Keratinocyte (primary cell): ENCODE results near the gene CACNA1S. TPM values are rescaled to one million over a fixed set of nuclear protein-coding genes. Genes with fewer than 3 reads are reported as not detected.

Source experiments
- DNase-seq: peaks from one replicate; pipeline ENCODE4 v3.0.0-alpha.2; 2011; ENCODE audit warnings: low read depth, missing footprints, low spot score
- FAIRE-seq: peaks from 2 replicates; lab custom pipeline; 2011; peaks lifted over from hg19 to GRCh38; lab: Jason Lieb, UNC
- H2AFZ ChIP-seq: 2 replicates; pipeline ENCODE4 v1.6.0; 2012; ENCODE audit warnings: low read length, control low read depth, inconsistent platforms; ENCODE audit not compliant: control insufficient read depth
- H3K27ac ChIP-seq: 2 replicates; pipeline ENCODE4 v1.5.1; 2011; ENCODE audit warnings: low read length; ENCODE audit not compliant: control insufficient read depth, insufficient read depth
- H3K27me3 ChIP-seq: 3 replicates; pipeline ENCODE4 v1.6.0; 2011; ENCODE audit warnings: low read length; ENCODE audit not compliant: control insufficient read depth, insufficient read depth; ENCODE audit errors: extremely low read depth
- H3K36me3 ChIP-seq, 2 experiments: 2 replicates in 1 of 2; 3 replicates in 1 of 2; pipeline ENCODE4 v1.5.1; 2011; ENCODE audit warnings: low read length in 2 of 2, mild to moderate bottlenecking in 1 of 2; ENCODE audit not compliant: control insufficient read depth in 2 of 2, insufficient read depth in 2 of 2; ENCODE audit errors: extremely low read depth in 1 of 2
- H3K4me1 ChIP-seq: 3 replicates; pipeline ENCODE4 v1.5.1; 2011; ENCODE audit warnings: low read length; ENCODE audit not compliant: control insufficient read depth, insufficient read depth; ENCODE audit errors: extremely low read depth
- H3K4me2 ChIP-seq: 3 replicates; pipeline ENCODE4 v1.6.0; 2011; ENCODE audit warnings: low read depth, low read length; ENCODE audit not compliant: control insufficient read depth, insufficient read depth; ENCODE audit errors: extremely low read depth
- H3K4me3 ChIP-seq, 3 experiments: fragments of 200-600 bp in 1 of 3; sonication (generic) in 1 of 3; 2 replicates in 2 of 3; 3 replicates in 1 of 3; pipeline ENCODE4 v1.5.1; 2011 to 2016; ENCODE audit warnings: low read length in 3 of 3, mild to moderate bottlenecking in 3 of 3, control low read depth in 2 of 3, inconsistent platforms in 1 of 3, low read depth in 1 of 3, mixed read lengths in 1 of 3, mixed run types in 1 of 3, moderate library complexity in 1 of 3; ENCODE audit not compliant: control insufficient read depth in 2 of 3, insufficient read depth in 2 of 3; ENCODE audit errors: extremely low read depth in 1 of 3
- H3K79me2 ChIP-seq: 2 replicates; pipeline ENCODE4 v1.6.0; 2012; ENCODE audit warnings: low read length; ENCODE audit not compliant: control insufficient read depth, insufficient read depth
- H3K9ac ChIP-seq: 3 replicates; pipeline ENCODE4 v1.6.0; 2011; ENCODE audit warnings: low read length; ENCODE audit not compliant: control insufficient read depth, insufficient read depth; ENCODE audit errors: extremely low read depth
- H3K9me1 ChIP-seq: 3 replicates; pipeline ENCODE4 v1.6.0; 2011; ENCODE audit warnings: low read length; ENCODE audit not compliant: control insufficient read depth, insufficient read depth; ENCODE audit errors: extremely low read depth
- H3K9me3 ChIP-seq: 2 replicates; pipeline ENCODE4 v1.5.1; 2012; ENCODE audit warnings: low read depth, low read length; ENCODE audit not compliant: control insufficient read depth
- H4K20me1 ChIP-seq: 3 replicates; pipeline ENCODE4 v1.6.0; 2011; ENCODE audit warnings: low read length; ENCODE audit not compliant: control insufficient read depth, insufficient read depth; ENCODE audit errors: extremely low read depth
- EZH2 ChIP-seq: IDR thresholded peaks from one replicate; pipeline ENCODE4 v1.6.1; 2012; ENCODE audit warnings: inconsistent platforms, mild to moderate bottlenecking, low read length, moderate library complexity
- dilution Hi-C: fragments of 300-500 bp; cut with MboI; formaldehyde crosslinking; loops from one replicate; pipeline ENCODE4 v1.7.0; 2020; ENCODE audit warnings: low sequenced_read_pairs; ENCODE audit not compliant: extremely low pct_ligation_motif_present
- polyA plus RNA-seq, 5 experiments: library from polyadenylated mRNA; depleted of rRNA in 3 of 5; stranded (reverse) in 3 of 5; stranded (forward) in 1 of 5; unstranded in 1 of 5; fragments of >200 nt; gene quantifications; 1 replicate in 1 of 5; 2 replicates in 3 of 5; 3 replicates in 1 of 5; pipeline versions ENCODE4 v1.2.1 to v1.2.3, GENCODE V29; 2011 to 2012; ENCODE audit warnings: missing spikeins in 2 of 5, low read depth in 1 of 5, low replicate concordance in 1 of 5
- TF ChIP-seq, protein P1 (sequence below), 3 experiments: IDR thresholded peaks in 1 of 3; conservative IDR thresholded peaks in 1 of 3; optimal IDR thresholded peaks in 1 of 3; 2 replicates in 2 of 3; 3 replicates in 1 of 3; pipeline versions ENCODE3 to v1.5.1; 2011; ENCODE audit warnings: low read length in 3 of 3, mild to moderate bottlenecking in 3 of 3, moderate library complexity in 2 of 3, control low read depth in 1 of 3, inconsistent platforms in 1 of 3; ENCODE audit not compliant: insufficient read depth in 2 of 3; ENCODE audit errors: extremely low read depth in 1 of 3

CACNA1S gene
- polyA plus RNA-seq, 1 donor (not counting 4 experiments of a cell fraction or from before 2014, with no cell fraction given), result not detected

GRCh38 chr1:201125019-201125418 lies 12.8 kb upstream of the CACNA1S start:
- no peak overlapping the region for H3K27ac ChIP-seq
- DNase-seq (no peak), FAIRE-seq (peak; percentile 20)
- H3K4me1 ChIP-seq, result peaks cover 14% of the 10 kb centered on the region
- H3K4me2 ChIP-seq, result no peak overlapping the region
- H3K4me3 ChIP-seq, result no peak overlapping the region
- H3K9me3 ChIP-seq, result no peaks in the 10 kb centered on the region
- H3K27me3 ChIP-seq, result peaks cover 33% of the 10 kb centered on the region
- no peaks in the 10 kb centered on the region for H3K79me2 ChIP-seq
- TF ChIP-seq EZH2, result no peak
- TF ChIP-seq, protein P1, sequence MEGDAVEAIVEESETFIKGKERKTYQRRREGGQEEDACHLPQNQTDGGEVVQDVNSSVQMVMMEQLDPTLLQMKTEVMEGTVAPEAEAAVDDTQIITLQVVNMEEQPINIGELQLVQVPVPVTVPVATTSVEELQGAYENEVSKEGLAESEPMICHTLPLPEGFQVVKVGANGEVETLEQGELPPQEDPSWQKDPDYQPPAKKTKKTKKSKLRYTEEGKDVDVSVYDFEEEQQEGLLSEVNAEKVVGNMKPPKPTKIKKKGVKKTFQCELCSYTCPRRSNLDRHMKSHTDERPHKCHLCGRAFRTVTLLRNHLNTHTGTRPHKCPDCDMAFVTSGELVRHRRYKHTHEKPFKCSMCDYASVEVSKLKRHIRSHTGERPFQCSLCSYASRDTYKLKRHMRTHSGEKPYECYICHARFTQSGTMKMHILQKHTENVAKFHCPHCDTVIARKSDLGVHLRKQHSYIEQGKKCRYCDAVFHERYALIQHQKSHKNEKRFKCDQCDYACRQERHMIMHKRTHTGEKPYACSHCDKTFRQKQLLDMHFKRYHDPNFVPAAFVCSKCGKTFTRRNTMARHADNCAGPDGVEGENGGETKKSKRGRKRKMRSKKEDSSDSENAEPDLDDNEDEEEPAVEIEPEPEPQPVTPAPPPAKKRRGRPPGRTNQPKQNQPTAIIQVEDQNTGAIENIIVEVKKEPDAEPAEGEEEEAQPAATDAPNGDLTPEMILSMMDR (optimal IDR thresholded peaks at IDR 0.05 in 1 of 3, IDR thresholded peaks at IDR 0.05 in 1 of 3, conservative IDR thresholded peaks at IDR 0.05 in 1 of 3; ENCODE audit: extremely low read depth in 1 of 3, insufficient read depth in 2 of 3, low read length in 3 of 3), result no peak
- dilution Hi-C loops, result no loop called here
- H3K36me3 ChIP-seq, result no peaks in the 10 kb centered on the region
- no peaks in the 10 kb centered on the region for H4K20me1 ChIP-seq
- H3K9me1 ChIP-seq, result no peaks in the 10 kb centered on the region
- no peak overlapping the region for H2AFZ ChIP-seq
- no peak overlapping the region for H3K9ac ChIP-seq

- DNase-seq (no peak), FAIRE-seq (peak; percentile 76)
- H3K36me3 ChIP-seq, result no peaks in the 10 kb centered on the region
- no peak overlapping the region for H3K27ac ChIP-seq
- H3K9ac ChIP-seq, result no peak overlapping the region
- H3K9me3 ChIP-seq, result no peaks in the 10 kb centered on the region
- H3K4me1 ChIP-seq, result peaks cover 14% of the 10 kb centered on the region
- no peaks in the 10 kb centered on the region for H4K20me1 ChIP-seq
- H3K27me3 ChIP-seq, result peaks cover 33% of the 10 kb centered on the region
- H3K9me1 ChIP-seq, result no peaks in the 10 kb centered on the region
- TF ChIP-seq, protein P1 (optimal IDR thresholded peaks at IDR 0.05 in 1 of 3, IDR thresholded peaks at IDR 0.05 in 1 of 3, conservative IDR thresholded peaks at IDR 0.05 in 1 of 3; ENCODE audit: extremely low read depth in 1 of 3, insufficient read depth in 2 of 3, low read length in 3 of 3), result no peak
- no peak for TF ChIP-seq EZH2
- H3K79me2 ChIP-seq, result no peaks in the 10 kb centered on the region
- H3K4me3 ChIP-seq, result no peak overlapping the region
- no peak overlapping the region for H3K4me2 ChIP-seq
- dilution Hi-C loops, result no loop called here
- no peak overlapping the region for H2AFZ ChIP-seq
These were observed 11.6 kb upstream of the CACNA1S start for GRCh38 chr1:201123866-201124265.
